Transverse colon (tissue), 1 donor: ENCODE results near the gene ZNF430.

Experiments
- EP300 ChIP-seq: sonication (generic); formaldehyde crosslinking; IDR thresholded peaks from one replicate; pipeline ENCODE4 v1.6.1; 2017; ENCODE audit warnings: antibody characterized with exemption, low read depth
- POLR2A ChIP-seq: fragments of 450-650 bp; IDR thresholded peaks from one replicate; pipeline ENCODE4 v1.6.1; 2016; ENCODE audit warnings: antibody characterized with exemption, mild to moderate bottlenecking, moderate library complexity

DNA sequence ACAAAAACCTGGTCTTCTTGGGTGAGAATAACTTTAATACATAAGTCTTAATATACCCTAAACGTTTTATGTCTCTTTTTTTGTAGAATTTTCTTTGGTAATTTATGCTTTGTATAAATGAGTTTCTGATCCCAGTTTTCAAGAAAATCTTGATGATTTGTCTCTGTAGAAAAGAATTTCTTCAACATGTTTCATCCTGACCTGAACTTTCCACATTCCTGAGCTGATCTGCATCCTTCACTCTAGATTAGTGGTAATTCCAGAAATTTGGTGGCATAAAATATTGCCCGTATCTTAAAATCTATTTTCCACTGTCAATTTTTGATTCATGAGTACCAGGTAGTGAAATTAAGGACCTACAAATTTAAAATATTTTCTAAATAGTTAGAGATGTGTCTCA is 77.8 kb downstream of the ZNF430 start:
- TF ChIP-seq POLR2A (no peak), EP300 (no peak)
